Measurements from ENCODE around the gene OR2A1. TPM values are rescaled to one million over a fixed set of nuclear protein-coding genes. Genes with fewer than 3 reads are reported as not detected.
"Not testable (repeated sequence)": the region's sequence is repeated elsewhere in the genome, so short reads cannot be mapped to it uniquely, and the experiment has no call there.

The OR2A1 gene, protein sequence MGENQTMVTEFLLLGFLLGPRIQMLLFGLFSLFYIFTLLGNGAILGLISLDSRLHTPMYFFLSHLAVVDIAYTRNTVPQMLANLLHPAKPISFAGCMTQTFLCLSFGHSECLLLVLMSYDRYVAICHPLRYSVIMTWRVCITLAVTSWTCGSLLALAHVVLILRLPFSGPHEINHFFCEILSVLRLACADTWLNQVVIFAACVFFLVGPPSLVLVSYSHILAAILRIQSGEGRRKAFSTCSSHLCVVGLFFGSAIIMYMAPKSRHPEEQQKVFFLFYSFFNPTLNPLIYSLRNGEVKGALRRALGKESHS
- 0.08 TPM for polyA plus RNA-seq (2012; ENCODE audit: missing spikeins)

GRCh38 chr7:144311872-144312469 lies at the start of gene OR2A1:
Gene OR2A1 (plus strand): TSS chr7:144312419. CDS start chr7:144318125, 5,706 bp downstream.
- FAIRE-seq: not testable (repeated sequence)

DNA sequence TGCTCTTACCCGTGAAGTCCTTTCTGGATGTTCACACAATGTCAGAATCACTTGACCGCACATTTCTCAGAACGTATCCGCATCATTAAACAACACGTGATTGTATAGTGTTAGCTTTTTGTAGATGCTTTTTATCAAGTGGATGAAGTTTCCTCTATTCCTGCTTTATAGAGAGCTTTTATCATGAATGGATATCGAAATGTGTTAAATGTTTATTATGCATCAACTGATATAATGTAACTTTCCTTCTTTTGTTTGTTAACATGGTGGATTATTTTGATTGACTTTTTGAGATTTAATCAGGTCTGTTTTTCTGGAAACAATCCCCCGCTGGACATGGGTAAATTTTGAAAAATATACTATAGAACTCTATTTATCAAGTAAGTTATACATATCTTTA lies 47.5 kb upstream of the OR2A1 start, which contains the start of gene OR2A7:
OR2A7 (minus strand) TSS at position 101 of the 400 bp plus-strand sequence. CDS start 5,164 bp downstream, outside the sequence.
- DNase-seq (ENCODE audit: insufficient read length); FAIRE-seq: not testable (repeated sequence)

More at GRCh38 chr7:144311872-144312469, at the start of gene OR2A1:
- not testable (repeated sequence) for DNase-seq (ENCODE audit: insufficient read length)

DNA sequence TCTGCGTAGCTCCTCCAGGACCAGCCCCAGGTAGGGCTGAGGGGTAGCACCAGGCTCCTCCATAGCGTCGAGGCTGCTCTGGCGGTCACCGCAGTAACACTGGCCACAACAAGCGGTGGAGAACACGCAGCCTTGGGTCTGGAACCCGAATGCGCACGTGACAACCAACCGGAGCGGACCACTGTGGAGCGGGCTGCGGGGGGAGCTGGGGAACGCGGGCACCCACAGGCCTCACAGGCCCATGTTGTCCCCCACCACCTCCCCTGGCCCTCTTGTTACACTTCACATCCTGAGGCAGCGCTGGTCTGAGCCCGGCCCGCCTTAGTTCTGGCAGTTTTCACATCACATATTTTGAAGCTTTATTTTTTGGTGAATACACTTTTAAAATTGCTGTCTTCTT lies 43.0 kb upstream of the OR2A1 start, which contains the start of gene CTAGE8:
CTAGE8 (minus strand) TSS at position 101 of the 400 bp plus-strand sequence; CDS start at position 63, 38 bp downstream.
- not testable (repeated sequence) for FAIRE-seq; DNase-seq (ENCODE audit: insufficient read length)

DNA sequence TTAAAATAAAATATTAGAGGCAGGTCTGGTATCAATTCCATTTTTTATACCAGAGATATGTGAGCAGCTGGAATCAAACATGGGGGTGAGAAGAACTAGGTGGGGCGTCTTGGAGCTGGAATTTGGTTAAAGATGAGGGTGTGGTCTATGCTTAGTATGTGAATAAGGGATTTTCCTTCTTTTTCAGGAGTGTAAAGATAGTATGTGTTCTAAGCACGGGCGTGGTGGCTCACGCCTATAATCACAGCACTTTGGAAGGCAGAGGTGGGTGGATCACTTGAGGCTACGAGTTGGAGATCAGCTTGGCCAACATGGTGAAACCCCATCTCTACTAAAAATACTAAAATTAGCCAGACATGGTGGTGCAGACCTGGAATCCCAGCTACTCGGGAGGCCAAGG lies 36.9 kb upstream of the OR2A1 start:
- DNase-seq (ENCODE audit: insufficient read length); FAIRE-seq: not testable (repeated sequence)

DNA sequence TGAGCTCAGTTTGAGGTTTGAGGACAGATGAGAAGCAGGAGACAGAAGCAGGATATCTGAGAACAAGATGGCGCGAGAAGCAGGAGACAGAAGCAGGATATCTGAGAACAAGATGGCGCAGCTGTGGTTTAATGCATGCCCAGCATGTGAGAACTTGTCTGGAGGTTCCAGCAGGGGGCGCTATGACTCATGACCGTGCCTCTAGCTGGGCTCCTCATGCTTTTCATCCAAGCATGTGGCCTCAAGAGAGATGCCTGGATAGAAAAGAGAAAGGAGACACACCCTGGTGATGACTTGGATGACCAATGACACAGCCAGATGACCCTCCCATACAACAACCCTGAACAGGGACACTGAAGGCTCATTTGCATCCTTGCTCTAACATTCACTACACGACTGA lies 32.2 kb upstream of the OR2A1 start:
- DNase-seq (ENCODE audit: insufficient read length); FAIRE-seq: not testable (repeated sequence)

- not testable (repeated sequence) for FAIRE-seq; DNase-seq (ENCODE audit: insufficient read length)
Measured at GRCh38 chr7:144281981-144282380, 30.2 kb upstream of the OR2A1 start.

DNA sequence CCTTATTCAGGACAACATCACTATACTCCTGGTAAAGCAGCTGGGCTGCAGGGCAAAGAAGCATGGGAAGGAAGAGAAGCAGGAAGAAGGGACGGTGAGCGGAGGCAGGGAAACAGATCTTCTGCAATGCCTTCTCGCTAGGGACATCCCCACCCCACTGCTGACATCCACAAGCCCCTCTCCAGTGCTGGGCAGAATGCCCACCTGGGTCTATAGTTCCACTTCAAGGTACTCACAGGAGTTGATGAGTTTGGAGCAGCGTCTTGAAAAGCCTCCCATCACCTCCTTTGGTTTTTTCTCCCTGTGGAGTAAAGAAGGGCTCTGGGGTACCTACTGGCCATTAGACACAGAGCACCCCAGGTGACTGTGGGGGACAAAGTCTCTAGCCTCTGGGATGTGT lies 29.7 kb upstream of the OR2A1 start:
- not testable (repeated sequence) for FAIRE-seq; DNase-seq (ENCODE audit: insufficient read length)

GRCh38 chr7:144283716-144284115 lies 28.5 kb upstream of the OR2A1 start:
- not testable (repeated sequence) for DNase-seq (ENCODE audit: insufficient read length); FAIRE-seq

DNA sequence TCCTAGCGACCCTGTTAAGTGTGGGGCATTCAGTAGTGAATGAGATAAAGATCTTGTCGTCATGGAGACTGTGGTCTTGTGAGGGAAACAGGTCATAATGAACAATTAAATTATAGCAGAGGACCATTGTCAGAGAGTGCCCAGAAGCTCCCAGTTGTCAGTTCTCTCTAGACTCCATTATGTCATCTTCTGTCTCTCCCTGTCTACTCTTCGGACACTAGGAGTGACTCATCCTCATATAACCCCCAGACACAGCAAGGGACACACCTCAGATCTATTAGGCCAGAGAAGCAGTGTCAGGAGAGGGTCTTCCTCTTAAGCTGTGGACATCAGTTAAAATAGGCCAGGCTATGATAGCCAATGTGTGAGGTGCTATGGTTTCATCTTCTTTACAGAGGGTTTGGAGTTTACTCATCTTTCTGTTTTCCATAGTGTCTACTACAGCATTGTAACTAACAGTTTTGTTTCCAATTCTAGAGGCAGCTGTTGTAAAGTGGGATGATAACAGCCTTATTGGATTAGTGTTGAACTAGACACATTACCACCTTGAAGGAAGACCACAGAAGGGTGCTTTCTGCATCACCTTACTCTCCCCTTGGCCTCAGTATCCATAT lies 24.9 kb upstream of the OR2A1 start:
- FAIRE-seq; DNase-seq (ENCODE audit: insufficient read length): not testable (repeated sequence)

DNA sequence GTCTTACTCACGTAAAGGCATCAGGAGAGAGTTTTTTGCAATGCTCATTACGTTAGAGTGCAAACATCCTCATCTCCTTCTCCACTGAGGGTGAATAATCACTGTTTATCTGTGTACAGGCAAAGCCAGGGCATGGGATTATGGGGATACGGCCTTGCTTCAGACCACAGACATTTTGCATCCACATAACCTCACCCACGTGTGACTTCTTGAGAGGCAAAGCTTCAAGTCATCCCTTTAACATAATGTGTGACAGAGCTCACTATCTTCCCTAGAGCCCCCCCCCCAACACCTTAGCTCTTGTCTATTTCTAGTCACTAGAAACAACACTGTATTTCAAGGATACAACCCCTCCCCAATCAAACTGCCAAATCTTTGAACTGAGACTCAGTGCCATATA lies 20.6 kb upstream of the OR2A1 start:
- FAIRE-seq; DNase-seq (ENCODE audit: insufficient read length): not testable (repeated sequence)

DNA sequence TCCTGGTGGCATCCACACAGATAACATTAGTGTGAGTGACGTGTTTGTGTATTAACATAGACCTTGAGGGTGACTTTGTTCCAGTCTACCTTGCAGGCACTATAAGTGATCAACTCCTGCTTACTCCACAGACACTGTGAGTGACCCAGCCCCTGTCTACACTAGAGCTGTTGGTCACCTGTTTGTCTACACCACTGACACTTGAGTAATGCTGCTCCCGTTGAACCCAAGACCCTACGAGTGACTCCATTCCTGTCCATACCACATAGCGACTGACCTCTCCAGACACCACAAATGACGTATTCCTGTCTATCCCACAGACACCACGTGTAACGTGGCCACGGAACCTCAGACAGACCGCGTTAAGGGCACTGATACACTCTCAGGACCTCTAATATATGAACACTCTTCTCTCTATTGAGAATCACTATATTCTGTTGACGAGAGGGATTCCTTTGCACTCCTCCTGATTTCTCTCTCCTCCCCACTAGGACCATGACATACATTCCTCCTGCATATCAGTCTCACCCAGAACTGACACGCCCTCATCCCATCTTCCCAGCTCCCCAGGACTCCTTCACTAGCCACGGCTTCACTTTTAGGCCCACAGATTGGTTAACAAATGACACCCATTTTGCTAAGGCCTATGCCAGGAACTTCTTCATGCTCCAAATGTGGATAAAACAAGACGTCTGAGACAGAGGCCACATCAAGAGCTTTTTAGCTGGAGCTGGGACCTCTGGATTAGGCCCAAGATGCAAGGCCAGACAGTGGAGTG lies 19.6 kb upstream of the OR2A1 start:
- DNase-seq (ENCODE audit: insufficient read length); FAIRE-seq: not testable (repeated sequence)

GRCh38 chr7:144293794-144294499 lies 18.3 kb upstream of the OR2A1 start:
- DNase-seq (ENCODE audit: insufficient read length); FAIRE-seq: not testable (repeated sequence)

DNA sequence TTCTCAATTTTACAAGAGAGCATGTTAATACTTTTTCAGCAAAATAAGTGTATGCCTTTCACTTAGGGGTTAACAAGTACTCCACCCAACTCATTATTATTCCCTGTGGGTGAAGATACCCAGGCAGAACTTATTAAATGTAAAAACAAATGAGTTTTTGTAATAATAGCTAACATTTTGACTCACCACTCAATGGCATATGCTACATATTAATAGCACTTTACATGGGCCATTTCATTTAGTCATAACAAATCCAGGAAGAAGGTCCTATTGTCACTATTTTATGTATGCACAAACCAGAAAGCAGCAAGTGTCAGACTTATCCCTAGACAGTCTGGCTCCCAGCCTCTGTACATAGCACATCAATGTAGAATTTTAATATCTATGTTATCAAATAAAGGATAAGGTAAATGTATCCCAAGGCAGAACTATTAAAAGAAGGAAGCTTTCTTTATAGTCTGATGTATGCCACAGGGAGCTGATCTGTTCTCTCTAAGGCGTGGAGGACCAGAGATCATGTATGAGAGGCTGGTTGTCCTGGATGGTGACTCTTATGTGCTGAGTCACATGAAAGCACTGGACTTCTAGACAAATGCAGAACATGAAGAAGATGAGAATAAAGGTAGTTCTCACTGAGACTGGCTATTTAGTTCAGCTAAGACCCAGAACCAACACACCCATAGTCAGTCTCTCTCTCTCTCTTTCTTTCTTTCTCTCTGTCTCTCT lies 9.5 kb upstream of the OR2A1 start:
- not testable (repeated sequence) for DNase-seq (ENCODE audit: insufficient read length)

DNA sequence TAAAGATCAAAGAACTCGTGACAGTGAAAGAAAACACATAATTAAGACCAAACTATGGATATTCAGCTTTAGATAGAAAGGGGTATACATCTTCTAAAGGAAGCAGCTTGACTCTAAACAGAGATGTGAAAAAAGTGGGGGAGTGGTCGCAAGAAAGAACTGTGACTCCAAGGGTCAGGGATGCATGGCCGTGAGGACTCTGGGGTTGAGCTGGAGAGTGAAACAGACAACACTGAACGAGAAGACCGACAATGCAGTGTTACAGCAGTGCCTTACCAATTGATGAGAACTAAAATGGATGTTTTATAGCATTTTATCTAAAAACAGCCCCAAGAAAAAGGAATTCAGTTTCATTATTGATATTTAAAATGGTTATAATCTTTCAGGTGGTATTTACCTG lies 8.6 kb upstream of the OR2A1 start:
- DNase-seq (ENCODE audit: insufficient read length); FAIRE-seq: not testable (repeated sequence)

More for the DNA sequence above, 9.5 kb upstream of the OR2A1 start:
- FAIRE-seq: not testable (repeated sequence)

DNA sequence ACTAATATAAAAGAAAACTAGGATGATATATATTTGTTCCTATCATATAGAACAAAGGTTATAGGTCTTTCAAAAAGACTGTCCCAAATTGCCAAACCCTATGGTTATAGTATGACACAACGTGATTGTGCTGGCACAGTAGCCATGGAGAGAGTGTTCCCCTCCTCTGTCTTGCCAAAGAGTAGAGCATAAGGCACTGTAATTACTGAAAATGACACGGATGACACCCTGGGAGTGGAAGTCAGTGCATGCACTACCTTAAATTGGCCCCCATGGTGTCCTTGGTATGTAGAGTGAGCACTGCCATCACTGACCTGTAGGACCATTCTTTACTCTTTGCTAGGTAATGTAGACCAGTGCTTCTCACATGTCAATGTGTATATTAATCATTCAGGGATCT lies 7.1 kb upstream of the OR2A1 start:
- not testable (repeated sequence) for DNase-seq (ENCODE audit: insufficient read length); FAIRE-seq

GRCh38 chr7:144309702-144310101 lies 2.5 kb upstream of the OR2A1 start:
- not testable (repeated sequence) for DNase-seq (ENCODE audit: insufficient read length)
- FAIRE-seq: peak; percentile 9

DNA sequence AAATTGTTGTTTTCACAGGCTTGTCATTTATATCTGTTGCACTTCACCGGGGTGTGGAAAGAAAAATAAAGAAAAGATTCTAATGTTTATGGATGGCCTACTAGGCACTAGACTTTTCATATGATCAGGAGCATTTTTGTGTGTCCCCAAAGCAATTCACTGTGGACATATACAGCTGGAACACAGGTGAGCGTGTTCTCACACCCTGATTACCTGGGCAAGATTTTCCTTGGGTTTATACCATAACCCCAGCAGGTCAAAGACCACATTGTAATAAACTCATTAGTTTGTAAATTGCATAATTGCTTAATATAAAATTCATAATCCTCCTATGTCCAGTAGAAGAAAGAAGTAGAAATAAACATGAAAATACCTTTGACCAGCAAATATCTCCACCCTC lies 1.0 kb upstream of the OR2A1 start:
- not testable (repeated sequence) for DNase-seq (ENCODE audit: insufficient read length); FAIRE-seq

GRCh38 chr7:144317537-144317936 lies 5.3 kb downstream of the OR2A1 start:
- DNase-seq (ENCODE audit: insufficient read length); FAIRE-seq: not testable (repeated sequence)

GRCh38 chr7:144319547-144319946 lies 7.3 kb downstream of the OR2A1 start:
- not testable (repeated sequence) for FAIRE-seq; DNase-seq (ENCODE audit: insufficient read length)
